ENCODE measurements around the gene AURKB. TPM values are rescaled to one million over a fixed set of nuclear protein-coding genes. Genes with fewer than 3 reads are reported as not detected.

The AURKB gene
- total and polyA plus RNA-seq, 2 of the 4 experiments (the other 2 are of a cell fraction): 45.9 to 62.0 TPM

DNA sequence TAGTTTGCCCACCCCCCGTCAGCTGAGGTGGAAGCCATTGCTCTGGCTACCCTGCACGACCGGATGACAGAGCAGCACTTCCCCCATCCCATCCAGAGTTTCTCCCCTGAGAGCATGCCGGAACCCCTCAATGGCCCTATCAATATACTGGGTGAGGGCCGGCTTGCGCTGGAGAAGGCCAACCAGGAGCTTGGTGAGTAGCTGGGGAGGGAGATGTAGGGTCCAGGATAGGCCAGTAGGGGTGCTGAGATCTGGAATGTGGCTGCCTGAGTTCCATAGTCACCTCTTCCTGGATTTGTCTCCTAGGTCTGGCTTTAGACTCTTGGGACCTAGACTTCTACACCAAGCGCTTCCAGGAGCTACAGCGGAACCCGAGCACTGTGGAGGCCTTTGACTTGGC is 45.1 kb upstream of the AURKB start:
- Histone ChIP-seq H3K9ac (ENCODE audit: low read depth, low read length) (no peak overlapping the region), H4K5ac (ENCODE audit: low read depth, low read length) (no peak overlapping the region), H2AK5ac (ENCODE audit: low read depth, low read length) (no peak overlapping the region), H4K91ac (ENCODE audit: insufficient read depth, low read depth, low read length) (no peak overlapping the region), H3K4me3 (ENCODE audit: insufficient read depth, low read depth, low read length) (no peak overlapping the region), H3K4me2 (ENCODE audit: low read depth, low read length) (no peak overlapping the region), H3K56ac (ENCODE audit: extremely low read depth, insufficient read depth, low read length) (no peak overlapping the region), H2AFZ (replicated peaks; ENCODE audit: low read length, poor library complexity) (no peak overlapping the region), H3K4me1 (ENCODE audit: control insufficient read depth, insufficient read depth, low read length) (no peaks in the 10 kb centered on the region), H3K14ac (replicated peaks; ENCODE audit: low read depth, low read length) (no peak overlapping the region), H3K79me1 (ENCODE audit: low read depth in 1 of 2, low read length in 2 of 2) (peaks cover 7 to 14% of the 10 kb centered on the region in 2 experiments), H3K23ac (ENCODE audit: low read depth, low read length) (no peak overlapping the region), H2AK9ac (replicated peaks; ENCODE audit: low read depth, low read length, poor library complexity) (no peak overlapping the region), H3K4ac (ENCODE audit: low read depth, low read length) (no peak overlapping the region), H2BK5ac (ENCODE audit: low read depth, low read length, poor library complexity, severe bottlenecking) (no peak overlapping the region), H2BK20ac (ENCODE audit: low read depth, low read length) (no peak overlapping the region), H3K9me3 (ENCODE audit: control insufficient read depth, insufficient read depth, low read length) (no peaks in the 10 kb centered on the region), H3K27ac (ENCODE audit: insufficient read depth, low read length) (no peak overlapping the region), H3K18ac (ENCODE audit: low read depth, low read length) (no peak overlapping the region), H2BK120ac (ENCODE audit: low read depth, low read length) (no peak overlapping the region), H3K36me3 (ENCODE audit: control insufficient read depth, insufficient read depth, low read length) (peaks cover 30% of the 10 kb centered on the region), H2BK15ac (ENCODE audit: low read depth, low read length) (no peak overlapping the region), H4K8ac (ENCODE audit: low read depth in 2 of 2, low read length in 2 of 2) (no peak overlapping the region), H3K27me3 (ENCODE audit: control insufficient read depth, insufficient read depth, low read length) (no peaks in the 10 kb centered on the region), H3K9me1 (ENCODE audit: insufficient read depth, low read length) (no peaks in the 10 kb centered on the region), H4K20me1 (ENCODE audit: insufficient read depth, low read length) (no peaks in the 10 kb centered on the region)
- ATAC-seq (ENCODE audit: low read depth): no peak
- TF ChIP-seq MAZ (IDR thresholded peaks at IDR 0.05; ENCODE audit: borderline replicate concordance, low read depth, low read length) (no peak), MXI1 (IDR thresholded peaks at IDR 0.05; ENCODE audit: borderline replicate concordance, low read depth, low read length) (no peak), CHD1 (IDR thresholded peaks at IDR 0.05; ENCODE audit: low read depth, low read length) (no peak), POLR2A (IDR thresholded peaks at IDR 0.05; ENCODE audit: low read depth, low read length) (no peak), RCOR1 (IDR thresholded peaks at IDR 0.05; ENCODE audit: insufficient replicate concordance, low read length) (no peak), BHLHE40 (IDR thresholded peaks at IDR 0.05; ENCODE audit: low read depth, low read length) (no peak)
- TF ChIP-seq, protein P1, sequence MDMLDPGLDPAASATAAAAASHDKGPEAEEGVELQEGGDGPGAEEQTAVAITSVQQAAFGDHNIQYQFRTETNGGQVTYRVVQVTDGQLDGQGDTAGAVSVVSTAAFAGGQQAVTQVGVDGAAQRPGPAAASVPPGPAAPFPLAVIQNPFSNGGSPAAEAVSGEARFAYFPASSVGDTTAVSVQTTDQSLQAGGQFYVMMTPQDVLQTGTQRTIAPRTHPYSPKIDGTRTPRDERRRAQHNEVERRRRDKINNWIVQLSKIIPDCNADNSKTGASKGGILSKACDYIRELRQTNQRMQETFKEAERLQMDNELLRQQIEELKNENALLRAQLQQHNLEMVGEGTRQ (IDR thresholded peaks at IDR 0.05; ENCODE audit: low read depth, low read length): no peak
- no TSS peak for BruUV-seq (replicated peaks)
- POLR2A ChIA-PET (ENCODE audit: unreplicated experiment): no interaction called here
- in situ Hi-C loops (cut with MboI; ENCODE audit: low sequenced_read_pairs) (no loop called here), dilution Hi-C loops (cut with HindIII; ENCODE audit: low sequenced_read_pairs, unreplicated experiment) (no loop called here), intact Hi-C loops (cut with micrococcal nuclease) (no loop called here)
- CTCF ChIA-PET: no interaction called here
- DNase-seq: no peak
- 100% methylated on average over 3 of the region's 9 CpGs; no CpG with 5 or more reads in 1 of the 2 experiments for WGBS, 2 experiments (ENCODE audit: extremely low coverage in 2 of 2, insufficient read length in 1 of 2)
